Jurkat, Clone E6-1 (cell line): Measurements from ENCODE around the gene HLA-DRB5.
"Not testable (repeated sequence)": the region's sequence is repeated elsewhere in the genome, so short reads cannot be mapped to it uniquely, and the experiment has no call there.

Source experiments
- DNase-seq: peaks from one replicate; pipeline ENCODE4 v3.0.0-alpha.2; 2011; ENCODE audit warnings: low read depth, low spot score
- H3K4me3 ChIP-seq: 2 replicates; pipeline ENCODE4 v1.5.1; 2011; ENCODE audit warnings: mild to moderate bottlenecking, low read length, control low read depth, moderate library complexity

Gene HLA-DRB5

GRCh38 chr6:32519118-32519909 lies 10.8 kb downstream of the HLA-DRB5 start:
- H3K4me3 ChIP-seq: no peak overlapping the region
- DNase-seq: no peak

GRCh38 chr6:32517654-32518445 lies 12.2 kb downstream of the HLA-DRB5 start:
- no peak for DNase-seq
- no peak overlapping the region for H3K4me3 ChIP-seq

DNA sequence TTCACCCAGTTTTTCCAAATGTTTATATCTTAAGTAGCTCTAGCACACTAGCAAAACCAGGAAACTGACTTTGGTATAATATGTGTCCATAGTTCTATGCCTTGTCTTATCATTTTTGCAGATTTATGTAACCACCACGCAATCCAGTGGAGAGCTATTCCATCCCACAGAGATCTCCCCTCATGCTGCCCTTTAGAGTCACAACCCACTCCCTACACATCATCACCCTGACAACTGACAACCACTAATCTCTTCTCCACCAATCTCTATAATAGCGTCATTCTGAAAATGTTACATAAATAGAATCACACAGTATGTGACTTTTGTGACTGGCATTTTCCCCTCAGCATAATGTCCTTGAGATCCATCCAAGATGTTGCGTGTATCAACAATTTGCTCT lies 29.1 kb downstream of the HLA-DRB5 start:
- H3K4me3 ChIP-seq: no peak overlapping the region
- no peak for DNase-seq

GRCh38 chr6:32492351-32492750 lies 37.7 kb downstream of the HLA-DRB5 start:
- no peak overlapping the region for H3K4me3 ChIP-seq
- no peak for DNase-seq

- no peak for DNase-seq
- no peak overlapping the region for H3K4me3 ChIP-seq
These were observed 38.4 kb downstream of the HLA-DRB5 start for GRCh38 chr6:32491700-32492099.

DNA sequence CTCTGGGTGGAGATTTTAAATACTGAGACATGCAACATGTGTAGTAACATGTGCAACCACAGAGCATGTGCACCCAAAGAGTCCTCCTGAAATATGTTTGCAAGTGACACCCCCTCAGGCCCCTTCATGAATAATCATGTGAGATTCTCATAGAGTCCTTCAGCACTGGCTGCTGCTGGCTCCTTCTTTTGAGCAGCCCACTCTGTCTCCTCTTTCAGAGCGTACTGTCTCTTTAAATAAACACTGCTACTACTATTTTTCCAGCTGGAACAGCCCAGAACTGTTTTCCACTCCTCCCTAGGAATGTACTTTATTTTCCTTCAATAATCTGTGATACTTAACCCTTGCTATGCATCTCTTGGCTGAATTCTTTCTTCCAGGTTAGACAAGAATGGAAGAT lies 42.0 kb downstream of the HLA-DRB5 start:
- DNase-seq: no peak
- no peak overlapping the region for H3K4me3 ChIP-seq

DNA sequence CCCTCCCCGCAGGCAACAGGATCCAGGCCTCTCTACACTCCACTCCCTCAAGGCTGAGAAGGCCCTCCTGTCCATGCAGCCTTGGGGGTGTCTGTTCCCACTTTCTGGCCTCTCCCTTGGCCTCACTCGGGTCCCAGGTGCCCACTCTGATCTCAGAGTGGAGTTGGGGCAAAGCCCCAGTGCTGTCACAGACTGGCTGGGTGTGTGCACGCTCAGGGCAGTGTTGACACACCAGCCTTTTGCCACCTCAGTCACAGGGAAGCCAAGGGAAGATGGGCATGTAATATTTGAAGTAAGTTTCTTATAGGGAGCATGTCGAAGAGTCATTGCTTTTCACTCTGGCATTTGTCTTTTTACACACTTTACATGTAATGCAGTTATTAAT lies 45.5 kb downstream of the HLA-DRB5 start:
- no peak overlapping the region for H3K4me3 ChIP-seq
- DNase-seq: no peak

GRCh38 chr6:32483968-32484613 lies 46.0 kb downstream of the HLA-DRB5 start:
- H3K4me3 ChIP-seq: no peak overlapping the region
- DNase-seq: no peak

DNA sequence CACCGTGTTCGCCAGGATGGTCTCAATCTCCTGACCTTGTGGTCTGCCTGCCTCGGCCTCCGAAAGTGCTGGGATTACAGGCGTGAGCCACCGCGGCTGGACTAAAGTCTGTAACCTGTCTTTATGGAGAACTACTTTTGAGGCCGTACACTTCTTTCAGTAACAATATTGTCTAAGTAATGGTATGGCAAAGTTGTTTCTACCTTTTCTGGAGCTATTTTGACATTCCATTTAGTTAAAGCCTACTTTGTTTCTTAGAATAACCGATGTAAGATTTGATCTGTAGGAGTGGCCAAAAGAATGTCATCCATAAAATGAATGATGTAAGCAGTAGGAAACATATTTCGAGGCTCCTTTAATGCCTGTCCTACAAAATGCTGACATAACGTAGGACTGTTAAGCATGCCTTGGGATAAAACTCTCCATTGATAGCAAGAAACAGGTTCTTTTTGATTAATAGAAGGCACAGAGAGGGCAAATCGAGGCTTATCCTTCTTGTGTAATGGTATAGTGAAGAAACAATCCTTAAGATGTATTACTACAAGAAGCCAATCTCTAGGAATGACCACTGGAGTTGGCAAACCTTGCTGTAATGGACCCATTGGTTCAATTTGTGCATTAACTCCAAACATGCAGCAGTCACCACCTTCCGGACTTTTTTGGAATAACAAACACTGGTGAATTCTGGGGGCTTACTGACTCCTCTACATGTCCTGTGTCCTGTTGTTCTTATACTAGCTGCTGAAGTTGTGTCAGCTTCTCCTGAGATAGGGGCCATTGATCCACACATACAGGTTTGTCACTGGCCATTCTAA lies 54.5 kb downstream of the HLA-DRB5 start:
- H3K4me3 ChIP-seq: no peak overlapping the region
- DNase-seq: no peak

DNA sequence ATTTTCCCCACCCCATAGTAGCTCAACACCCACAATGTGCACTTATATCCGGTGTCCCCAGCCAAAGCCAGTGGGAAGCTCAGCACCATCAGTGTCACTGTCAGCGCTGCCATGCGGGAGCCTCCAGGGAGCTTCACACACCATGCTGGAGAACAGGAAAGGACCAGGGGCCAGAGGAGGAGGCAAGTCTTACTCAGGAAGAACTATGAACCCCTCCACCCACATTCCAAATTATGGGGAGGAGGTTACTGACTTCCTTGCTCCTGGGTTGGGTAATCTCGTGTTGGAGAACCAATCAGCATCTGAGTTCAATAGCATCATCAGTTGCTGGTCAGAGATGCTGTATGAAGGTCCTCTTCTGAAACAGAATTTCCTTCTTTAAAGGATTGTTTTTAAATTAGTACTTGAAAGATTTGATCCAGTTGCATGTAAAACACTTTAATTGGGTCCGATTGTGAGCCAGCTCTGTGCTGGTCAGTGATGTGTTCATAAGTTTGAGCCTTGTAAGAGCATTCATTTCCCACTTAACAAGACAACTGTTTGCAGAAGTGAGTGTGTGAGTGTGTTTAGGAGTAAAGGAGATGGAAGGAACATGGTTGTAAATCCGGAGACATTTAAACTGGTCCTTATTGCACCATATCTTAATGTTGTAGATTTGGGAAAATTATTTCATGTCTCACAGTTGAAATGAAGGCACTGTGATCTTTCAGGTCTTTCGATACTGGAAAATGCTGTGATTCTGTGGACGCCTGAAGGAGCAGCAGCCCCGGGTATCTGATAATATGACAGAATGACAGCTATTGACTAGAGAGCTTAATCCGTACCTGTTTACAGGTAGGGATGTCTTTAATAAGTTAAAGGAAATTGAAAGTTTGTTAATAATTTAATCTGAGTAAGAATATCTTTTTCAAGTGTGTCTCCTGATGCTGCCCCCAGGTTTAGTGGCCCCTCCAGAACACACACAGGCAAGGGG lies 56.4 kb downstream of the HLA-DRB5 start:
- H3K4me3 ChIP-seq: not testable (repeated sequence)
- DNase-seq: peak; percentile 16

GRCh38 chr6:32472781-32473375 lies 57.2 kb downstream of the HLA-DRB5 start:
- DNase-seq: no peak
- H3K4me3 ChIP-seq: no peak overlapping the region

DNA sequence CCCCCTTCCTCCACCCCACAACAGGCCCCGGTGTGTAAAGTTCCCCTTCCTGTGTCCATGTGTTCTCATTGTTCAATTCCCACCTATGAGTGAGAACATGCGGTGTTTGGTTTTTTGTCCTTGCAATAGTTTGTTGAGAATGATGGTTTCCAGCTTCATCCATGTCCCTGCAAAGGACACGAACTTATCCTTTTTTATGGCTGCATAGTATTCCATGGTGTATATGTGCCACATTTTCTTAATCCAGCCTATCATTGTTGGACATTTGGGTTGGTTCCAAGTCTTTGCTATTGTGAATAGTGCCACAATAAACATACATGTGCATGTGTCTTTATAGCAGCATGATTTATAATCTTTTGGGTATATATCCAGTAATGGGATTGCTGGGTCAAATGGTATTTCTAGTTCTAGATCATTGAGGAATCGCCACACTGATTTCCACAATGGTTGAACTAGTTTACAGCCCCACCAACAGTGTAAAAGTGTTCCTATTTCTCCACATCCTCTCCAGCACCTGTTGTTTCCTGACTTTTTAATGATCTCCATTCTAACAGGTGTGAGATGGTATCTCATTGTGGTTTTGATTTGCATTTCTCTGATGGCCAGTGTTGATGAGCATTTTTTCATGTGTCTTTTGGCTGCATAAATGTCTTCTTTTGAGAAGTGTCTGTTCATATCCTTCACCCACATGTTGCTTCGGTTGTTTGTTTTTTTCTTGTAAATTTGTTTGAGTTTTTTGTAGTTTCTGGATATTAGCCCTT lies 62.2 kb downstream of the HLA-DRB5 start:
- DNase-seq, H3K4me3 ChIP-seq: not testable (repeated sequence)
